ENCODE measurements around the gene HRAS. TPM values are rescaled to one million over a fixed set of nuclear protein-coding genes. Genes with fewer than 3 reads are reported as not detected.
"Not testable (repeated sequence)": the region's sequence is repeated elsewhere in the genome, so short reads cannot be mapped to it uniquely, and the experiment has no call there.

HRAS gene
- total RNA-seq, 4 donors from 2014 or later = 41.1 to 68.0 (median 53.8) TPM

- H3K4me1 ChIP-seq = peaks cover 0 to 12% (median 0%) of the 10 kb centered on the region in 3 donors
- H3K27ac ChIP-seq = peak overlapping the region; percentile 19 to 87 (median 78)
- WGBS, 2 donors (ENCODE audit: low coverage in 1 of 2) = 32 to 43% methylated on average over 8 to 10 of the region's 74 CpGs
- H3K27me3 ChIP-seq = no peaks in the 10 kb centered on the region
- H3K36me3 ChIP-seq = peaks cover 0 to 14% of the 10 kb centered on the region in 2 donors
- peaks cover 0 to 9% (median 0%) of the 10 kb centered on the region in 3 donors for H3K9me3 ChIP-seq
- peak overlapping the region in 1 of 2 donors; percentile 34 for H3K4me3 ChIP-seq
- ATAC-seq = peak; percentile 99
- TF ChIP-seq POLR2A (IDR thresholded peaks at IDR 0.05) = peak; percentile 26 to 46
- TF ChIP-seq, protein P1, sequence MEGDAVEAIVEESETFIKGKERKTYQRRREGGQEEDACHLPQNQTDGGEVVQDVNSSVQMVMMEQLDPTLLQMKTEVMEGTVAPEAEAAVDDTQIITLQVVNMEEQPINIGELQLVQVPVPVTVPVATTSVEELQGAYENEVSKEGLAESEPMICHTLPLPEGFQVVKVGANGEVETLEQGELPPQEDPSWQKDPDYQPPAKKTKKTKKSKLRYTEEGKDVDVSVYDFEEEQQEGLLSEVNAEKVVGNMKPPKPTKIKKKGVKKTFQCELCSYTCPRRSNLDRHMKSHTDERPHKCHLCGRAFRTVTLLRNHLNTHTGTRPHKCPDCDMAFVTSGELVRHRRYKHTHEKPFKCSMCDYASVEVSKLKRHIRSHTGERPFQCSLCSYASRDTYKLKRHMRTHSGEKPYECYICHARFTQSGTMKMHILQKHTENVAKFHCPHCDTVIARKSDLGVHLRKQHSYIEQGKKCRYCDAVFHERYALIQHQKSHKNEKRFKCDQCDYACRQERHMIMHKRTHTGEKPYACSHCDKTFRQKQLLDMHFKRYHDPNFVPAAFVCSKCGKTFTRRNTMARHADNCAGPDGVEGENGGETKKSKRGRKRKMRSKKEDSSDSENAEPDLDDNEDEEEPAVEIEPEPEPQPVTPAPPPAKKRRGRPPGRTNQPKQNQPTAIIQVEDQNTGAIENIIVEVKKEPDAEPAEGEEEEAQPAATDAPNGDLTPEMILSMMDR (IDR thresholded peaks at IDR 0.05) = peak in 3 of 4 experiments; percentile 100
- TF ChIP-seq EP300 (IDR thresholded peaks at IDR 0.05) = no peak
- peak; percentile 78 for TF ChIP-seq POLR2AphosphoS5 (IDR thresholded peaks at IDR 0.05)
Measured at GRCh38 chr11:518463-519202, 16.7 kb downstream of the HRAS start.

GRCh38 chr11:516918-517685 lies 18.3 kb downstream of the HRAS start:
- not testable (repeated sequence) for H3K9me3 ChIP-seq, ATAC-seq, H3K4me3 ChIP-seq, H3K27me3 ChIP-seq
- H3K4me1 ChIP-seq = peaks cover 0 to 12% (median 0%) of the 10 kb centered on the region in 3 donors
- peak overlapping the region in 2 of 4 donors; percentile 81 to 87 for H3K27ac ChIP-seq
- WGBS, 2 donors (ENCODE audit: low coverage in 1 of 2) = 82% methylated on average over 6 of the region's 43 CpGs; no CpG with 5 or more reads in 1 of the 2 donors
- H3K36me3 ChIP-seq = peaks cover 0 to 28% of the 10 kb centered on the region in 2 donors

- no peak overlapping the region for H3K27ac ChIP-seq
- 83 to 100% methylated on average over 1 to 4 of the region's 4 CpGs for WGBS, 2 donors (ENCODE audit: low coverage in 1 of 2)
- H3K36me3 ChIP-seq = peaks cover 0 to 35% of the 10 kb centered on the region in 2 donors
- TF ChIP-seq EP300 (IDR thresholded peaks at IDR 0.05) = no peak
- no peak for TF ChIP-seq POLR2A (IDR thresholded peaks at IDR 0.05)
- no peak for TF ChIP-seq POLR2AphosphoS5 (IDR thresholded peaks at IDR 0.05)
- TF ChIP-seq, protein P1 (IDR thresholded peaks at IDR 0.05) = no peak
- no peak overlapping the region for H3K4me3 ChIP-seq
- ATAC-seq = no peak
- H3K9me3 ChIP-seq = peaks cover 0 to 9% (median 0%) of the 10 kb centered on the region in 3 donors
- no peaks in the 10 kb centered on the region for H3K27me3 ChIP-seq
- peaks cover 0 to 12% (median 0%) of the 10 kb centered on the region in 3 donors for H3K4me1 ChIP-seq
Measured at GRCh38 chr11:516400-516799, 19.0 kb downstream of the HRAS start.

- H3K36me3 ChIP-seq = peaks cover 0 to 47% of the 10 kb centered on the region in 2 donors
- no peak overlapping the region for H3K4me3 ChIP-seq
- H3K27me3 ChIP-seq = no peaks in the 10 kb centered on the region
- ATAC-seq = no peak
- peaks cover 0 to 12% (median 0%) of the 10 kb centered on the region in 3 donors for H3K4me1 ChIP-seq
- no peak for TF ChIP-seq EP300 (IDR thresholded peaks at IDR 0.05)
- TF ChIP-seq, protein P1 (IDR thresholded peaks at IDR 0.05) = no peak
- TF ChIP-seq POLR2AphosphoS5 (IDR thresholded peaks at IDR 0.05) = no peak
- no peak for TF ChIP-seq POLR2A (IDR thresholded peaks at IDR 0.05)
- 71% methylated on average over 1 of the region's 6 CpGs; no CpG with 5 or more reads in 1 of the 2 donors for WGBS, 2 donors (ENCODE audit: low coverage in 1 of 2)
- no peak overlapping the region for H3K27ac ChIP-seq
- peaks cover 0 to 9% (median 0%) of the 10 kb centered on the region in 3 donors for H3K9me3 ChIP-seq
Measured at GRCh38 chr11:515131-515530, 20.2 kb downstream of the HRAS start.

GRCh38 chr11:514606-515005 lies 20.8 kb downstream of the HRAS start:
- TF ChIP-seq POLR2AphosphoS5 (IDR thresholded peaks at IDR 0.05) (no peak), EP300 (IDR thresholded peaks at IDR 0.05) (no peak)
- TF ChIP-seq, protein P1 (IDR thresholded peaks at IDR 0.05) = no peak
- ATAC-seq = no peak
- Histone ChIP-seq H3K4me1 (peaks cover 0 to 12% (median 0%) of the 10 kb centered on the region in 3 donors), H3K9me3 (peaks cover 0 to 9% (median 0%) of the 10 kb centered on the region in 3 donors), H3K36me3 (peaks cover 0 to 52% of the 10 kb centered on the region in 2 donors), H3K4me3 (no peak overlapping the region), H3K27ac (no peak overlapping the region), H3K27me3 (no peaks in the 10 kb centered on the region)
- WGBS, 2 donors (ENCODE audit: low coverage in 1 of 2) = 80% methylated on average over 1 to 7 of the region's 10 CpGs

Data from gastroesophageal sphincter (tissue), 4 donors.